Mesendoderm (in vitro differentiated cells): ENCODE data around the gene TUT7. TPM values are rescaled to one million over a fixed set of nuclear protein-coding genes. Genes with fewer than 3 reads are reported as not detected.

ENCODE experiments used
- small RNA-seq: library from polyadenylated mRNA; stranded (forward); fragments of <200 nt; extraction: miRNeasy Mini kit (QIAGEN cat#:217004); gene quantifications from one replicate; pipeline ENCODE3, GENCODE V24; 2013; ENCODE audit not compliant: insufficient read depth

TUT7 gene

Small RNAs within 50 kb of the gene (small RNA-seq; reads per million reads assigned to genes)
- not detected for gene RN7SKP264
